ENCODE results near the gene ZFAND3.
"Not testable (repeated sequence)": the region's sequence is repeated elsewhere in the genome, so short reads cannot be mapped to it uniquely, and the experiment has no call there.

ZFAND3 gene

GRCh38 chr6:38100380-38100779, 280.9 kb downstream of the ZFAND3 start:
- DNase-seq: peak; percentile 33

DNA sequence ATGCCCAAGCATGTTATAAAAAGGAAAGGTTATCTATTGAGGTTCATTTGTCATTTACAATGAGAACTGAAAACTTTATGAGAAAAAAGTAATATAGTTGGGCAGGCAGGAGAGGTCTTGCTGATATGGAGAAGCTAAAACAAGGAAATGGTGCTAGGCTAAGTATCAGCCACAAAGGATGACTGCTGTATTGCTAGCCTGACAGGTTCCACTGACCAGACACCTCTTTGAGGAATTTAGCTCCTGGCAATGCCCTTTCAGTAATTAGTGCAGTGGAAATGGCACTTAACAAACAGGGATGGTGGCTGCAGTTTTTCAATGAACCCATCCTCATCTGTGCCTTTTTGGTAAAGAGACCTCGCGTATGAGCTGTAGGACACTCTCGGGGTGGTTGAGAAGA, 284.4 kb downstream of the ZFAND3 start:
- DNase-seq: no peak

- DNase-seq: no peak
Observed at GRCh38 chr6:38105066-38105465, 285.5 kb downstream of the ZFAND3 start.

DNA sequence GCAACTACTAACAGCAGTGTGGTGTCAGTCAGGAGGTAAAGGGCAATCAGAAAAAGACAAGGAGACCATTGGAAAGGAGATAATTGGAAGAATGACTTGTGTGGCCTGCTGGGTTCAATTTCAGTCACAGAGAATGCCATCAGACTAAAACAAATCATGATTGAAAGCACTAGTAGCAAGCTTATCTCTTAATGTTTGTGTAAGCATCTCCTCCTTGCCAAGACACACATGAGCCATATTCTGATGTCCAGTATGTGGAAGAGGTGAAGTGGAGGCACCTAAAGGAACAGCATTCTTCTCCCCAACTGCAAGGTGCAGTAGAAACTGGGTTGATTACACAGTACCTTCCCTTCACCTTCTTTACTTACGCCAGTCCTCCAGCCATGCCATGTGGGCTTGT, 287.5 kb downstream of the ZFAND3 start:
- DNase-seq: no peak

DNA sequence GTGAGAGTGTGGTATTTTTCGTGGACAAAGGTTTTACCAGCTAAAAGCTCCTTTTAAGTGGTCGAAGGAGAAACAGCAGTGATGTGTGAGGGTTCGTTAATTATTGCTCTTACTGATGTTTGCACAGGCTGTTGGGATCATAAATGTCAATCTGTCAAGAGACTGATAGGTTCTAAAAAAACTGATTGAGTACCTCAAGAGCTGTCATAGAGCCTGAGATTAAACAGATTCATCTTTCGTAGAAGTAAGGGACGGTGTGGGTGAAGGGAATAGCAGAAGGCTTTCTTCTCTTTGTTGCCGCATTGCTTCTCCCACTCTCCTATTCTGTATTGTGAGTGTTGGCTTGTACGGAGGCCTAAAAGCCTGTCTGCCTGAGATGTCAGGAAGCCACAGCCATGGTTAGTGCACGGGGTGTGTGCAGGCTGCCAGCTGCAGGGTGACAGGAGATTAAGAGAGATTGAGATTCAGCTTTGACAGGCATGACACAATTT, 291.0 kb downstream of the ZFAND3 start:
- no peak for DNase-seq

DNA sequence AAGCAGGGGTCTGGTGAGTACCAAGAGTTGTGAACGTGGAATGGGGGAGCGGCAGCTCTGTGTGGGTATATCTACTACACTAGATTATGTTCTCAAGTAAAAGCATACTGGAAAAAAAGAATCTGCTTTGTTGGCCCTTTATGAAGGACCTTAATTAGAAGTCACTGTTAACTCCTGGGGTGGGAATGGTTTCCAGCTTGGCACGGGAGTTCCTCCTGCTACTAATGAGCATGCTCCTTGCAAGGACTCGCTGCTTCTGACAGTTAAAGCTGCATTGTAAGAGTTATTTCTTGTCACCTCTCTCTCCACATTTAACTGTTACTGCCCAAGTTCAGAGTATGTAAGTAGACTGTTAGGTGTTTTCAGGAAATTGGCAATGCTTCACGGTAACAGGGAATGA, 292.7 kb downstream of the ZFAND3 start:
- no peak for DNase-seq

DNA sequence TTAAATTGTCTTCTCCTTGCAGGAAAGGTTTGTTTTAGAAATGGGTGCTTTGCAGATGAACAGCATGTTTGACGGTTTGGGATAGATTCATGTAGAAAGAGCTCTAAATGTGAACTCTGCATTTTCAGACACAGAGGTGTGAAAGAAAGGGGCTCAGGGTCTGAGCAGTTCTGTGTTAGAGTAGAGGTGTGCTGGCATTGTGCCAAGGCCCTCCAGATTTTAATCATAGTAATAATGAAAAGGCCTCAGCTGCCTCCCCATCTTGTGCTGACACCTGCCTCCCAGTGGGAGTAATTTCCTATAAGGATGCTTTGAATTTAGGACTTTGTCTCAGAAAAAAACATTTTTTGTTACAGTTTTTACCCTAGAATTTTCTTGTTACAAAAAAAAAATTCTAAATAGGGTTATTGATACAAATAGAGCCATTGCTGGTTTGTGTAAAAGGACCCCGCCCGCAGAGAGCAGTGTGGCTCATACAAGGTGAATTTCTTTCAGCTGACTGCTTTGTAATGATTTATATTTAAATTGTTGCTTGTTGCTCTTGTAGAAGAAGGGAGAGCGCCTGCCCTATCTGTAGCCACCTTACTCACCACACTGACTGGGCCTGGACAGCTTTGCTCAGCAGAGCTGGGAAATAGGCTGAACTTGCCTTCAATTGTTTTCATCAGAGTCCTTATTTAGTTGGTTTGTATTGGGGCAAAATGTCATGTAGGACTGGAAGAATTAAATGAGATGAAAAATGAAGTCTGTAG, 294.5 kb downstream of the ZFAND3 start:
- no peak for DNase-seq

GRCh38 chr6:38114976-38115625, 295.6 kb downstream of the ZFAND3 start:
- no peak for DNase-seq

GRCh38 chr6:38115626-38116008, 296.1 kb downstream of the ZFAND3 start:
- no peak for DNase-seq

DNA sequence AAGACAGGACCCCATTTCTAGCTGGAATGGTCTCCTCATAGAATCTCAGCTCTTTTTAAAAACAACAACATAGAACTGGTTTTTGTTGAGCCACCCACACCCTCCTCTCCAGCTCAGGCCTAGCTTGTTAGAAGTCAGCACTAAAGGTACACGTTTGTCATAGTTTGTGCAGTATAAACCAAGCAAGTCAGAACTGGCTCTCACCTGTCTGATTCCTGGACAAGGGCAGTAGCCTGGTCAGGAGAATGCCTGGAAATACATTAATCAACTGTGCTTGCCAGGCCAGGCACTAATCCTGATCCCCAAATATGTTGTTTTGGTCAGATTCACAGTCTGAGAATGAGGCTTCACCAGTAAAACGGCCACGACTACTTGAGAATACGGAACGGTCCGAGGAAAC, 296.7 kb downstream of the ZFAND3 start:
- no peak for DNase-seq

- no peak for DNase-seq
Observed at GRCh38 chr6:38117281-38117680, 297.8 kb downstream of the ZFAND3 start.

DNA sequence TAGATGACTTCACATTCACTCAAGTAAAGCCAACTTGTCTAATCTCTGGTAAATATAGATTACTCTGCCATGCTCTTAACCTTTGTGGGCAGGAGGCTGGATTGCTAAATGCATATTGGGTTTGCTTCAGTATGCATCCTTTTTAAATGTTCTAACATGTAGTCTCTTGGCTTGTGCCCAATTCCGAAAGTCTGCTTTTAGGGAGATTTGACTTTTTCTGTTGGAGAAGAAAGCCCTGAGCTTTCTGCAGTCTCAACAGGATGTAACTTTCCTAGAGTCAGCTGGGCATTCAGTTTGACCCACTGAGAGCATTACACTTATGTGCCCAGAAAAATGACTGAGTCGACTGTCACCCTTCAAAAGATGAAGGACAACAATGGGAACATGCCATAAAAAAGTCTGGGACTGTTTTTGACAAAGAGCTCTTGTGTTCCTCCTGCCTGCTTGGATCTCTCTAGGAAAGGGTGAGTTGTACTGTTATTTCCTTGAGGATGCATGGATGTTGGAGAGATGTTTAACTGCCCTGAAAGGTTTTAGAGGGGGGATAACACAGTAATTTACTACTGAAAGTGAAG, 299.4 kb downstream of the ZFAND3 start:
- no peak for DNase-seq

GRCh38 chr6:38119516-38119915, 300.0 kb downstream of the ZFAND3 start:
- no peak for DNase-seq

- DNase-seq: not testable (repeated sequence)
Observed at GRCh38 chr6:38124224-38124926, 304.8 kb downstream of the ZFAND3 start.

GRCh38 chr6:38127284-38127683, 307.8 kb downstream of the ZFAND3 start:
- no peak for DNase-seq

- peak; percentile 49 for DNase-seq
Observed at GRCh38 chr6:38131527-38131965, 312.0 kb downstream of the ZFAND3 start.

- no peak for DNase-seq
Observed at GRCh38 chr6:38133932-38134703, 314.6 kb downstream of the ZFAND3 start.

GRCh38 chr6:38134704-38135088, 315.2 kb downstream of the ZFAND3 start:
- DNase-seq: no peak

GRCh38 chr6:38136547-38136946, 317.0 kb downstream of the ZFAND3 start:
- DNase-seq: no peak

- DNase-seq: no peak
Observed at GRCh38 chr6:38137608-38138265, 318.2 kb downstream of the ZFAND3 start.

GRCh38 chr6:38138374-38138773, 318.8 kb downstream of the ZFAND3 start:
- no peak for DNase-seq

GRCh38 chr6:38141085-38141484, 321.6 kb downstream of the ZFAND3 start:
- DNase-seq: no peak

Measured in activated CD4-positive, alpha-beta T cell treated with anti-CD3 and anti-CD28 coated beads, Interleukin-10, Interleukin-2, amounts not matched to agents 100 ng/mL and 50 ng/mL, durations not matched to agents 16 hours and 8 hours (primary cell).